ENCODE results near the gene NAA10.
A peak's percentile ranks its signal among the peaks of the same experiment; 100 is the strongest.

Gene NAA10

DNA sequence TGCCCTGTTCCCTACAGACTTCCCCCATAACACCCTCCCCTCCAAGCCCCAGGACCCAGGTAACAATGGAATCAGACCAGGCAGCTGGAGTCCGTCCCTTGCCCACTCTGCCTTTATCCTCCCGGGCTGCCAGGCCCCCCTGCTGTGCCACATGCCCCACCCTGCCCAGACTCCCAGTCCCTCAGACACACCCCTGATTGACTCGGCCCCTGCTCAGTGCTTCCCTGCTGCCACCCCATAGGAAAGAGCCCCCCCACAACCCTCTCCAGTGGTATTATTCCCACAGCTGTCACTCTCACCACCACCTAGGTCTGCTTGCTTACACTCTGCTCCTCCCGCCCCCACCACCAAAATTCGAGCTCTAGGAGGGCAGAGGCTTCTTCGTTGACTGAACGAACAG, 4.7 kb upstream of the NAA10 start:
- Histone ChIP-seq H2AFZ (ENCODE audit: insufficient read depth, low read length, poor library complexity) (no peak overlapping the region), H2BK12ac (ENCODE audit: low read length) (peak overlapping the region; percentile 31), H4K91ac (ENCODE audit: low read depth, low read length) (peak overlapping the region; percentile 73), H2BK5ac (ENCODE audit: low read depth, low read length, poor library complexity) (no peak overlapping the region), H3K4me2 (ENCODE audit: low read length) (no peak overlapping the region), H3K27me3 (ENCODE audit: insufficient read depth, low read length) (no peaks in the 10 kb centered on the region), H2BK120ac (ENCODE audit: insufficient read depth, low read length, poor library complexity) (peak overlapping the region; percentile 22), H2AK5ac (ENCODE audit: low read length) (peak overlapping the region; percentile 35), H3K9ac (ENCODE audit: low read length) (no peak overlapping the region), H3K14ac (ENCODE audit: low read length) (peak overlapping the region; percentile 44), H4K12ac (ENCODE audit: low read depth, low read length) (no peak overlapping the region), H3K79me2 (ENCODE audit: control insufficient read depth, insufficient read depth, low read length, poor library complexity) (peaks cover 2% of the 10 kb centered on the region), H3K27ac (ENCODE audit: low read depth, low read length) (no peak overlapping the region), H3K9me3 (ENCODE audit: insufficient read depth, low read depth, low read length) (no peaks in the 10 kb centered on the region), H3K23ac (ENCODE audit: low read length) (no peak overlapping the region), H3K4me3 (ENCODE audit: low read depth, low read length) (no peak overlapping the region), H3K18ac (ENCODE audit: low read length) (no peak overlapping the region), H3K79me1 (ENCODE audit: low read length) (peaks cover 2% of the 10 kb centered on the region), H4K8ac (ENCODE audit: low read depth, low read length) (no peak overlapping the region), H3K4me1 (ENCODE audit: control insufficient read depth in 1 of 2, insufficient read depth in 2 of 2, low read length in 2 of 2) (peaks cover 15% of the 10 kb centered on the region in 2 experiments), H3K4ac (ENCODE audit: low read depth, low read length) (no peak overlapping the region), H3K36me3 (ENCODE audit: control insufficient read depth in 1 of 2, insufficient read depth in 2 of 2, low read length in 2 of 2) (no peaks in the 10 kb centered on the region)
- DNase-seq, result no peak
- WGBS (ENCODE audit: extremely low coverage, insufficient coverage, insufficient read length), result no CpG with 5 or more reads among the region's 7 CpGs

DNA sequence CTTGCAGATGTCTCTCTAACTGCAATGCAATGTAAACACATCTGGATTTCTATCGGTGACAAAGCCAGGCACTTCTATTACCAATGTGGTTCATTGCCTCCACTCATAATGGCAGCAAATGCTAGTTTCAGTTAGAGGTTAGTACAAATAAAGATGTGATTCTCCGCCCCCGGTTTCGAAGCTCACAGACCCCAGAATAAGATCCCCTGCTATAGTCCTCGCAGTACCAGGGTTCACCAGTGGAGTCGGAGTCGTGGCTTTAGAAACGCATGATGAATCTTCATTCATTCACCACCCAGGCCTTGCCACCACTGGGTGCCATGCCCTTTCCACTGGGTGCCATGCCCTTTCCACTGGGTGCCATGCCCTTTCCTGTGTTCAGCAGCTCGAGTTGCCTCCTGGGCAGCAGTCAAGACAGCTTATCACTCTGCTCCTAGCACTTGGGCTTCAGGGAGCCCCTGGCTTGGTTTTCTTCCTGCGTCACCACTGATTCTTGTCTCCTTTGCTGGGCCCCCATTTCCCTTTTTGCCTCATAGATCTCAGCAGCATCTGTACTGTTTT, 3.5 kb upstream of the NAA10 start:
- H3K4me2 ChIP-seq (ENCODE audit: low read length), result no peak overlapping the region
- H3K27me3 ChIP-seq (ENCODE audit: insufficient read depth, low read length), result no peaks in the 10 kb centered on the region
- no peak overlapping the region for H2BK12ac ChIP-seq (ENCODE audit: low read length)
- WGBS (ENCODE audit: extremely low coverage, insufficient coverage, insufficient read length), result no CpG with 5 or more reads among the region's 10 CpGs
- no peak overlapping the region for H2BK120ac ChIP-seq (ENCODE audit: insufficient read depth, low read length, poor library complexity)
- H3K4me3 ChIP-seq (ENCODE audit: low read depth, low read length), result no peak overlapping the region
- H3K36me3 ChIP-seq (ENCODE audit: control insufficient read depth in 1 of 2, insufficient read depth in 2 of 2, low read length in 2 of 2), result no peaks in the 10 kb centered on the region
- DNase-seq, result no peak
- H4K12ac ChIP-seq (ENCODE audit: low read depth, low read length), result no peak overlapping the region
- peaks cover 17 to 20% of the 10 kb centered on the region in 2 experiments for H3K4me1 ChIP-seq (ENCODE audit: control insufficient read depth in 1 of 2, insufficient read depth in 2 of 2, low read length in 2 of 2)
- no peak overlapping the region for H3K27ac ChIP-seq (ENCODE audit: low read depth, low read length)
- H4K8ac ChIP-seq (ENCODE audit: low read depth, low read length), result no peak overlapping the region
- H2BK5ac ChIP-seq (ENCODE audit: low read depth, low read length, poor library complexity), result no peak overlapping the region
- H3K79me1 ChIP-seq (ENCODE audit: low read length), result peaks cover 5% of the 10 kb centered on the region
- no peak overlapping the region for H3K14ac ChIP-seq (ENCODE audit: low read length)
- H4K91ac ChIP-seq (ENCODE audit: low read depth, low read length), result no peak overlapping the region
- H3K4ac ChIP-seq (ENCODE audit: low read depth, low read length), result no peak overlapping the region
- H3K9ac ChIP-seq (ENCODE audit: low read length), result no peak overlapping the region
- peaks cover 10% of the 10 kb centered on the region for H3K79me2 ChIP-seq (ENCODE audit: control insufficient read depth, insufficient read depth, low read length, poor library complexity)
- no peaks in the 10 kb centered on the region for H3K9me3 ChIP-seq (ENCODE audit: insufficient read depth, low read depth, low read length)
- H3K23ac ChIP-seq (ENCODE audit: low read length), result no peak overlapping the region
- H3K18ac ChIP-seq (ENCODE audit: low read length), result no peak overlapping the region
- no peak overlapping the region for H2AFZ ChIP-seq (ENCODE audit: insufficient read depth, low read length, poor library complexity)
- no peak overlapping the region for H2AK5ac ChIP-seq (ENCODE audit: low read length)

DNA sequence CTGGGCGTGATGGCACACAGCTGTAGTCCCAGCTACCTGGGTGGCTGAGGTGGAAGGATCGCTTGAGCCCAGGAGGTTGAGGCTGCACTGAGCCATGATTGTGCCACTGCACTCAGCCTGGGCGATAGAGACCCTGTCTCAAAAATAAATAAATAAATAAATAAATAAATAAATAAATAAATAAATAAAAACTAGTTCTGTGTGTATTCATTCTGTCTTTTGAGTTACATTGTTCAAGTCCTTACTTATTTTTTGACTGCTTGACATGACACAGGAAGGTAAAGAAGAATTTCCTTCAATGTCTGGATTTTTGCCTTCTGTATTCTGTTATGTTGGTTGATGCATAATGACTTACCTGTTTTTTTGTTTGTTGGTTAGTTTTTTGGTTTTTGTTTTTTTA, 2.2 kb upstream of the NAA10 start:
- Histone ChIP-seq H2BK120ac (ENCODE audit: insufficient read depth, low read length, poor library complexity) (no peak overlapping the region), H3K27me3 (ENCODE audit: insufficient read depth, low read length) (no peaks in the 10 kb centered on the region), H3K27ac (ENCODE audit: low read depth, low read length) (no peak overlapping the region), H3K18ac (ENCODE audit: low read length) (no peak overlapping the region), H2BK5ac (ENCODE audit: low read depth, low read length, poor library complexity) (no peak overlapping the region), H2AK5ac (ENCODE audit: low read length) (no peak overlapping the region), H3K23ac (ENCODE audit: low read length) (no peak overlapping the region), H4K91ac (ENCODE audit: low read depth, low read length) (no peak overlapping the region), H3K79me1 (ENCODE audit: low read length) (peaks cover 5% of the 10 kb centered on the region), H3K4me3 (ENCODE audit: low read depth, low read length) (no peak overlapping the region), H4K8ac (ENCODE audit: low read depth, low read length) (no peak overlapping the region), H3K4ac (ENCODE audit: low read depth, low read length) (no peak overlapping the region), H2AFZ (ENCODE audit: insufficient read depth, low read length, poor library complexity) (no peak overlapping the region), H3K36me3 (ENCODE audit: control insufficient read depth in 1 of 2, insufficient read depth in 2 of 2, low read length in 2 of 2) (peaks cover 8% of the 10 kb centered on the region in 2 experiments), H3K9ac (ENCODE audit: low read length) (no peak overlapping the region), H3K79me2 (ENCODE audit: control insufficient read depth, insufficient read depth, low read length, poor library complexity) (peaks cover 10% of the 10 kb centered on the region), H4K12ac (ENCODE audit: low read depth, low read length) (no peak overlapping the region), H3K4me1 (ENCODE audit: control insufficient read depth in 1 of 2, insufficient read depth in 2 of 2, low read length in 2 of 2) (peaks cover 17 to 20% of the 10 kb centered on the region in 2 experiments), H3K14ac (ENCODE audit: low read length) (no peak overlapping the region), H2BK12ac (ENCODE audit: low read length) (no peak overlapping the region), H3K9me3 (ENCODE audit: insufficient read depth, low read depth, low read length) (no peaks in the 10 kb centered on the region), H3K4me2 (ENCODE audit: low read length) (no peak overlapping the region)
- no peak for DNase-seq
- no CpG with 5 or more reads among the region's 3 CpGs for WGBS (ENCODE audit: extremely low coverage, insufficient coverage, insufficient read length)

DNA sequence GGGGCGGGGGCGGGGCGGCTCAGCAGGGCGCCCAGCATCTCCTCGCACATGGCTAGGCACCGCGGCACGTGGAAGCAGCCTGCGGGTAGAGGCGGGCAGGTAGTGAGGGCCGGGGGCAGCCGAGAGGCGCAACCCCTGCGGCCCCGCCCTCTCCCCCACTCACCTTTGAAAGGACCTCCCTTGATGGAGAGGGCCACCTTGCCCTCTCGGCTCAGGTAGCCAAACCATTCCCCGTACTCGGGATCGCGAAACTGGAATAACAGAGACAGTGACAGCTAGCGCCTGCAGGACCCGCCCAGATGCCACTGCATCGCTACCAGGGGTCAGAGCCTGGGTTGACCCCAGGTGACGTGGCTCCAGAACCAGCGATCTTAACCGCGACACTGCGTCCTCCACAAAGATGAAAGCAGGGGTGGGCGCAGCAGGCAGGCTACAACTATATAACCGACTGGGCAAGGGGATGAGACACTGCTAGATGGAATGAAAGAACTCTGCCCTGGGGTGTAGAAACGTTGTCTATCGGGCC, 552 bp upstream of the NAA10 start:
- H3K79me1 ChIP-seq (ENCODE audit: low read length), result peaks cover 5% of the 10 kb centered on the region
- no CpG with 5 or more reads among the region's 32 CpGs for WGBS (ENCODE audit: extremely low coverage, insufficient coverage, insufficient read length)
- no peak overlapping the region for H2BK120ac ChIP-seq (ENCODE audit: insufficient read depth, low read length, poor library complexity)
- no peak overlapping the region for H3K4ac ChIP-seq (ENCODE audit: low read depth, low read length)
- H4K12ac ChIP-seq (ENCODE audit: low read depth, low read length), result no peak overlapping the region
- H3K14ac ChIP-seq (ENCODE audit: low read length), result no peak overlapping the region
- no peak overlapping the region for H2BK12ac ChIP-seq (ENCODE audit: low read length)
- peak overlapping the region; percentile 71 for H3K4me2 ChIP-seq (ENCODE audit: low read length)
- H3K18ac ChIP-seq (ENCODE audit: low read length), result no peak overlapping the region
- H3K23ac ChIP-seq (ENCODE audit: low read length), result no peak overlapping the region
- H4K8ac ChIP-seq (ENCODE audit: low read depth, low read length), result peak overlapping the region; percentile 60
- no peaks in the 10 kb centered on the region for H3K9me3 ChIP-seq (ENCODE audit: insufficient read depth, low read depth, low read length)
- no peak overlapping the region for H2AK5ac ChIP-seq (ENCODE audit: low read length)
- H3K4me1 ChIP-seq (ENCODE audit: control insufficient read depth in 1 of 2, insufficient read depth in 2 of 2, low read length in 2 of 2), result peaks cover 11% of the 10 kb centered on the region in 2 experiments
- peak overlapping the region; percentile 32 for H4K91ac ChIP-seq (ENCODE audit: low read depth, low read length)
- no peaks in the 10 kb centered on the region for H3K27me3 ChIP-seq (ENCODE audit: insufficient read depth, low read length)
- no peak overlapping the region for H3K27ac ChIP-seq (ENCODE audit: low read depth, low read length)
- H2AFZ ChIP-seq (ENCODE audit: insufficient read depth, low read length, poor library complexity), result no peak overlapping the region
- H3K36me3 ChIP-seq (ENCODE audit: control insufficient read depth in 1 of 2, insufficient read depth in 2 of 2, low read length in 2 of 2), result peaks cover 25% of the 10 kb centered on the region in 2 experiments
- H3K79me2 ChIP-seq (ENCODE audit: control insufficient read depth, insufficient read depth, low read length, poor library complexity), result peaks cover 10% of the 10 kb centered on the region
- DNase-seq, result peak; percentile 63 to 82
- no peak overlapping the region for H3K9ac ChIP-seq (ENCODE audit: low read length)
- peak overlapping the region; percentile 68 for H3K4me3 ChIP-seq (ENCODE audit: low read depth, low read length)
- H2BK5ac ChIP-seq (ENCODE audit: low read depth, low read length, poor library complexity), result peak overlapping the region; percentile 10
